WTC11 (cell line): ENCODE measurements around the gene NDUFA1.

Experiments used
- AFF4 ChIP-seq: sonication (generic); formaldehyde crosslinking; IDR thresholded peaks from 2 replicates; pipeline ENCODE4 v1.8.1; 2023; ENCODE audit warnings: mild to moderate bottlenecking, missing genetic modification reagents, borderline replicate concordance
- ATF1 ChIP-seq: sonication (generic); formaldehyde crosslinking; IDR thresholded peaks from 2 replicates; pipeline ENCODE4 v1.8.1; 2023; ENCODE audit warnings: mild to moderate bottlenecking, moderate library complexity, missing genetic modification reagents
- CTCF ChIP-seq: fragments of 200-600 bp; IDR thresholded peaks from 2 replicates; pipeline ENCODE4 v1.8.0; 2022; ENCODE audit warnings: antibody characterized with exemption
- FOXK1 ChIP-seq: sonication (generic); formaldehyde crosslinking; IDR thresholded peaks from 2 replicates; pipeline ENCODE4 v1.8.0; 2022; ENCODE audit warnings: mild to moderate bottlenecking, moderate library complexity, missing genetic modification reagents
- JUN ChIP-seq: sonication (generic); formaldehyde crosslinking; IDR thresholded peaks from 2 replicates; pipeline ENCODE4 v1.8.0; 2023; ENCODE audit warnings: mild to moderate bottlenecking, missing genetic modification reagents
- PRDM15 ChIP-seq: sonication (generic); formaldehyde crosslinking; IDR thresholded peaks from 2 replicates; pipeline ENCODE4 v1.8.0; 2022; ENCODE audit warnings: missing genetic modification reagents
- PREB ChIP-seq: sonication (generic); formaldehyde crosslinking; IDR thresholded peaks from 2 replicates; pipeline ENCODE4 v1.8.1; 2022; ENCODE audit warnings: mild to moderate bottlenecking, missing genetic modification reagents, moderate library complexity, borderline replicate concordance
- SMAD4 ChIP-seq: sonication (generic); formaldehyde crosslinking; IDR thresholded peaks from 2 replicates; pipeline ENCODE4 v1.8.0; 2022; ENCODE audit warnings: mild to moderate bottlenecking, missing genetic modification reagents
- TEAD4 ChIP-seq: sonication (generic); formaldehyde crosslinking; IDR thresholded peaks from 2 replicates; pipeline ENCODE4 v1.8.0; 2022; ENCODE audit warnings: mild to moderate bottlenecking, missing genetic modification reagents
- ZNF121 ChIP-seq: sonication (generic); formaldehyde crosslinking; IDR thresholded peaks from 2 replicates; pipeline ENCODE4 v1.8.0; 2023; ENCODE audit warnings: missing genetic modification reagents
- TF ChIP-seq, protein P1 (sequence below): sonication (generic); formaldehyde crosslinking; IDR thresholded peaks from 2 replicates; pipeline ENCODE4 v1.8.1; 2022; ENCODE audit warnings: low read depth, mild to moderate bottlenecking, moderate library complexity, missing genetic modification reagents, borderline replicate concordance
- TF ChIP-seq, protein P2 (sequence below): sonication (generic); formaldehyde crosslinking; conservative IDR thresholded peaks from 2 replicates; pipeline ENCODE4 v1.8.1; 2022; ENCODE audit warnings: mild to moderate bottlenecking, missing genetic modification reagents

DNA sequence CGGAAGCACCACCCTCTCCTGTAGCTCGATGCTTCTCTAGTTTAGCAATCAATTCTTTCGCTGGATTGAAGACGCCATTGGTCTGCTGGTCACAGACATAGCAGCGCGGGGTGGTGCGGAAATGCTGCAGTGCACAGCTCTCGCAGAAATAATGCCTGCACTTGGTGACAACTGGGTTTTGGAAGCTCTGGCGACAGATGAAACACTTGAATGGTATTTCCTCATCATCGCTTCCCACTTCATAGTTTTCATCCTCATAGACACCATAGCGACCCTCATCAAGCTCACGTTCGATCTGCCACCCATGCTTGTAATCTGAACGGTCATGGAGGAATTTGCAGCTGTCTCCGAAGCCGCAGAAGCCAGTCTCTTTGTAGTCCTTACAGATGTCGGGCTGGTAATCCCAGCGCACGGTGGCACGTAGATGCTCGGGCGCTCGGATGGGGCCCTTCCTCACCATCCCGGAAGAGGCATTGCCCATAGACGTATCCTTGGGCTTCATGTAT, 953 bp upstream of the NDUFA1 start:
- TF ChIP-seq CTCF, result no peak
- TF ChIP-seq SMAD4 (CRISPR knock-in tag), result no peak
- no peak for TF ChIP-seq JUN (CRISPR knock-in tag)
- TF ChIP-seq AFF4, result no peak
- TF ChIP-seq PRDM15, result no peak
- no peak for TF ChIP-seq ATF1
- TF ChIP-seq FOXK1 (CRISPR knock-in tag), result no peak
- TF ChIP-seq, protein P1, sequence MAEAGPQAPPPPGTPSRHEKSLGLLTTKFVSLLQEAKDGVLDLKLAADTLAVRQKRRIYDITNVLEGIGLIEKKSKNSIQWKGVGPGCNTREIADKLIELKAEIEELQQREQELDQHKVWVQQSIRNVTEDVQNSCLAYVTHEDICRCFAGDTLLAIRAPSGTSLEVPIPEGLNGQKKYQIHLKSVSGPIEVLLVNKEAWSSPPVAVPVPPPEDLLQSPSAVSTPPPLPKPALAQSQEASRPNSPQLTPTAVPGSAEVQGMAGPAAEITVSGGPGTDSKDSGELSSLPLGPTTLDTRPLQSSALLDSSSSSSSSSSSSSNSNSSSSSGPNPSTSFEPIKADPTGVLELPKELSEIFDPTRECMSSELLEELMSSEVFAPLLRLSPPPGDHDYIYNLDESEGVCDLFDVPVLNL (CRISPR knock-in tag), result no peak
- TF ChIP-seq TEAD4 (CRISPR knock-in tag), result no peak
- TF ChIP-seq, protein P2, sequence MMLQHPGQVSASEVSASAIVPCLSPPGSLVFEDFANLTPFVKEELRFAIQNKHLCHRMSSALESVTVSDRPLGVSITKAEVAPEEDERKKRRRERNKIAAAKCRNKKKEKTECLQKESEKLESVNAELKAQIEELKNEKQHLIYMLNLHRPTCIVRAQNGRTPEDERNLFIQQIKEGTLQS (CRISPR knock-in tag), result no peak
- TF ChIP-seq ZNF121 (CRISPR knock-in tag), result no peak
- TF ChIP-seq PREB, result no peak
